GM12865 (cell line): ENCODE results near the gene ARHGAP22.

Experiments used
- DNase-seq: peaks from one replicate; pipeline ENCODE4 v3.0.0; 2010; ENCODE audit warnings: low read depth
- H3K4me3 ChIP-seq: 2 replicates; pipeline ENCODE4 v1.5.1; 2011; ENCODE audit warnings: mild to moderate bottlenecking, low read depth, low read length, control low read depth
- TF ChIP-seq, protein P1 (sequence below): IDR thresholded peaks from 2 replicates; pipeline ENCODE4 v1.5.1; 2011; ENCODE audit warnings: low read length, control low read depth, low read depth, inconsistent platforms; ENCODE audit not compliant: insufficient read depth; ENCODE audit errors: missing control alignments

The ARHGAP22 gene

DNA sequence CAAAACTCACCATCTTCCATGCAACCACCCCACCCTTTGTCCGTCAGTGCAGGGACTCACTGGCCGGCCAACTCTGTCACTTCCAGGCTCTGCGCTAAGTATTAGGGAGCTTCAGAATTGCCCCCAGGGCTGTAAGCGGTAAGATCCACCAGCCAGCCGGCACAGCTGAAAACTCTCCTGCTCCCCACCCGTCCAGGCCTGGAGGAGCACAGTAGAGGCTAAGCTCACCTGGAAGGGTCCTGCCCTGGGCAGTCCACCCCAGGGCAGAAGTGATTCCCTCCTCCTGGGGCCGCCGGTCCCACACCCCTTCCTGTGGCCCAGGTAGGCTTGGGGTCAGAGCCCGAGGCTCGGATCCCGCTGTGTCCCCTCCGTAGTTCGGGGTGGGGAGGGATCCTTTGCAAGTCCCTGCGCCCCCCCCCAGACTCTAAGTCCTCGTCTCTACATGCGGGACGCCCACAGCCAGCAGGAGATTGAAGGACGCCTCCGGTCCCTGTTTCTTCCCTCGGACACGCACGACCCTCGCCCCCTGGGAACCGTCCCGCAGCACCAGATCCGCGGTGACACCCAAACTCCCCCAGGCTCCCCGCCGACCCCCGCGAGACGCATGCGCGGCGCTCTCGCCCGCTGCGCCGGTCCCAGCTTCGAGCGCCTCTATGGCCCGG, 138.9 kb downstream of the ARHGAP22 start:
- TF ChIP-seq, protein P1, sequence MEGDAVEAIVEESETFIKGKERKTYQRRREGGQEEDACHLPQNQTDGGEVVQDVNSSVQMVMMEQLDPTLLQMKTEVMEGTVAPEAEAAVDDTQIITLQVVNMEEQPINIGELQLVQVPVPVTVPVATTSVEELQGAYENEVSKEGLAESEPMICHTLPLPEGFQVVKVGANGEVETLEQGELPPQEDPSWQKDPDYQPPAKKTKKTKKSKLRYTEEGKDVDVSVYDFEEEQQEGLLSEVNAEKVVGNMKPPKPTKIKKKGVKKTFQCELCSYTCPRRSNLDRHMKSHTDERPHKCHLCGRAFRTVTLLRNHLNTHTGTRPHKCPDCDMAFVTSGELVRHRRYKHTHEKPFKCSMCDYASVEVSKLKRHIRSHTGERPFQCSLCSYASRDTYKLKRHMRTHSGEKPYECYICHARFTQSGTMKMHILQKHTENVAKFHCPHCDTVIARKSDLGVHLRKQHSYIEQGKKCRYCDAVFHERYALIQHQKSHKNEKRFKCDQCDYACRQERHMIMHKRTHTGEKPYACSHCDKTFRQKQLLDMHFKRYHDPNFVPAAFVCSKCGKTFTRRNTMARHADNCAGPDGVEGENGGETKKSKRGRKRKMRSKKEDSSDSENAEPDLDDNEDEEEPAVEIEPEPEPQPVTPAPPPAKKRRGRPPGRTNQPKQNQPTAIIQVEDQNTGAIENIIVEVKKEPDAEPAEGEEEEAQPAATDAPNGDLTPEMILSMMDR: no peak
- H3K4me3 ChIP-seq: no peak overlapping the region
- DNase-seq: no peak

GRCh38 chr10:48464871-48465736, 139.8 kb downstream of the ARHGAP22 start:
- no peak for DNase-seq
- no peak overlapping the region for H3K4me3 ChIP-seq
- TF ChIP-seq, protein P1: no peak

- H3K4me3 ChIP-seq: no peak overlapping the region
- DNase-seq: no peak
- TF ChIP-seq, protein P1: no peak
Measured at GRCh38 chr10:48464121-48464870, 140.6 kb downstream of the ARHGAP22 start.

- TF ChIP-seq, protein P1: no peak
- no peak for DNase-seq
- H3K4me3 ChIP-seq: no peak overlapping the region
Measured at GRCh38 chr10:48463318-48464003, 141.4 kb downstream of the ARHGAP22 start.

DNA sequence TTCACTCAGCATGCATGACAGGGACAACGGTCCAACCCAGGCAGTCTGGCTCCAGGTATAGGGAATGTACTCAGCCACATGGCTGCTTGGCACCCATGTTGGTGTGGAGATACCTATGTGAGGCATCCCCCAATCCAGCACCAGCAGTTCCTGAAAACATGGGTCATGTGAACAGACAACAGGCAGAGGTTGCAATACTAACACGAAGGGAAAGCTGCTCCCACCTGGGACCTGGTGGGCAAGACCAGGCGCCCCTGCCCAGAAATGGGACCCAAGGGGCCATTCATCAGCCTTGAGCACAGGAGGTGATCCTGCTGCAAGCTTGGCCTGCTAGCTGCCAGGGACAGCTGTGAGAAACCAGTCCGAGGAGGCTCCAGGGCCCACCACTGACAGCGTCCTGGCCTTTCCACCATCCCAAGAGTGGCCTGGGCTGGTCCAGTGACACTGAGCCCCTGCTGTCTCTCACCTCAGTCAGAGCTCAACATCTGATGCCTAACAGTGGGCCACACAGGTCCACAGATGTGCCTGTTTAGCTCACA, 142.3 kb downstream of the ARHGAP22 start:
- TF ChIP-seq, protein P1: no peak
- DNase-seq: no peak

DNA sequence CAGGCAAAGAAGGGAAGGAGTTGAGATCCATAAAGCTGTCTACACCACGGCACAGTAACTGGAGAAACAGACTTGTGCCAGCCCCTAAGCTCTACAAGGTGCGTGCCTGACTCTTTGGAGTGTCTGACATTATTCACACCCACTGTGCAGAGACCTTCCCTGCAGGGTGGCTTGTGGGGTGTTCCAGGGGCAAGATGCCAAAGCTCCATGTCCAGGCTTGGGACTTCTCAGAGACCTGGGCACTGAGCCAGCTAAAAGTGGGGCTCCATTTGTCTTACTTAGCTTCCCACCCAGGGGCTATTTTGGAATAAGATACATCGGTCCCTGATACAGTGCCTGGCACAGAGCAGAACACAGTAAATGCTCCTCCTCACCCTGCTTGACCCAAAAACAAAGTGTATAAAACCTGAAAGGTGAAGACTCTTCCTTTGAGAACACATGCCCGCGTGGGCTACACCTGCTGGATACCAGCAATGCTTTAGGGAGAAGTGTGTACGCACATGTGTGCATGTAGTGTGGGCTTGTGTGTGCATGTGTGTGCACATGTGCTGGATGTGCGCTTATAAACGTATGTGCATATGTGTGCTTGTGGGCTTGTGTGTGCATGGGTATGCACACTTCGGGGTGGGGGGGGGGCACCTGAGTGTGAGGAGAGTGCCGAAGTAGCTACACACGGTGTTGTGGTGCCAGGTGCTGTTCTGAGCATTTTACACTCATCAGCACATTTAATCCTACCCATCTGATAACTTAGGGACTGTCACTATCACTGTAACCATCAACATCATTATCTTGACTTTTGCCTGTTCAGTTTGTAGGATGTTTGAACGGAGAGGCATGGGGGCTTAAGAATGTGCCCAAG, 143.0 kb downstream of the ARHGAP22 start:
- DNase-seq: no peak
- H3K4me3 ChIP-seq: no peak overlapping the region
- TF ChIP-seq, protein P1: no peak

More for the DNA sequence above, 142.3 kb downstream of the ARHGAP22 start:
- H3K4me3 ChIP-seq: no peak overlapping the region
